Measurements from ENCODE around the gene MTOR.

The MTOR gene

GRCh38 chr1:11289064-11289463 is 26.7 kb upstream of the MTOR start:
- DNase-seq (no peak), ATAC-seq (replicated peaks) (no peak)
- H3K36me3 Mint-ChIP-seq = peaks cover 38 to 55% of the 10 kb centered on the region in 2 donors
- H3K4me1 Mint-ChIP-seq = peaks cover 24 to 27% of the 10 kb centered on the region in 2 donors
- peak overlapping the region; percentile 38 for H3K27ac Mint-ChIP-seq
- H3K27me3 Mint-ChIP-seq = no peaks in the 10 kb centered on the region
- no peaks in the 10 kb centered on the region for H3K9me3 Mint-ChIP-seq
- no peak overlapping the region for H3K4me3 Mint-ChIP-seq

DNA sequence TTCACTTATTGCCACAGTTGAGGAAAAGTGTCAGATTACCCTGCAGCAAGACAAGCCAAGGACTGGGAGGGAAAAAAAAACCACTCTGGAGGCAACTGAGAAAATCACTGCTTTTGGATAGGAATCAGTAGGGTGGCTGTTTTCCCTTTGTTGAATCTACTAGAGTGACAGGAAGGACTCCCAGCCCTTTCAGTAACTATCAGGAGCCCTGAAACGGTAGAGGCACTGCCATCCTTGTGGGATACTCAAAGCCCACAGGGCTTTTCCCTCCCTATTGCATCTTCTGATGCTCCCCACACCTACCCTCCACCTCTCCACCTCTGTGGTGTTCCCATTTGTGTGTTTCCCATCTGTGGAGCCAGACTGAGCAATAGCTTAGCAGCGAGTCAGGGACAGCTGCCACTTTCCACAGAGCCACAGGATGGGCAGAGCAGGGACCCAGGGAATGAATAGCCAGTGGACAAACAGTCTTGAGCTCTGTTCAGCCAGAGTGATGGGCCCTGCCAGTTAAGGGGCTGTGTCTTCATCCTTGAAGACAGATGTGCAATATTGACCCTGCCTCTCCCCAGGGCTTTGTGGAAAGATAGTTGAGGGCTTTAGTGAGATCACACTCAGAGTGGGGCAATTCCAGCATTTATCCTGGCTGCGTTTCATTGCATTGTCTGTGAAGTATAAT is 24.5 kb upstream of the MTOR start:
- DNase-seq (no peak), ATAC-seq (replicated peaks) (no peak)
- H3K4me1 Mint-ChIP-seq = peaks cover 35 to 46% of the 10 kb centered on the region in 2 donors
- no peak overlapping the region for H3K4me3 Mint-ChIP-seq
- peaks cover 44 to 59% of the 10 kb centered on the region in 2 donors for H3K36me3 Mint-ChIP-seq
- H3K27me3 Mint-ChIP-seq = no peaks in the 10 kb centered on the region
- H3K9me3 Mint-ChIP-seq = no peaks in the 10 kb centered on the region
- H3K27ac Mint-ChIP-seq = no peak overlapping the region

GRCh38 chr1:11285883-11286734 is 23.8 kb upstream of the MTOR start:
- Mint-ChIP-seq H3K36me3 (peaks cover 40 to 63% of the 10 kb centered on the region in 2 donors), H3K27me3 (no peaks in the 10 kb centered on the region), H3K4me3 (no peak overlapping the region), H3K9me3 (no peaks in the 10 kb centered on the region), H3K27ac (peak overlapping the region; percentile 59), H3K4me1 (peaks cover 41 to 53% of the 10 kb centered on the region in 2 donors)
- DNase-seq = no peak
- no peak for ATAC-seq (replicated peaks)

GRCh38 chr1:11284784-11285183 is 22.4 kb upstream of the MTOR start:
- Mint-ChIP-seq H3K4me1 (peaks cover 53 to 66% of the 10 kb centered on the region in 2 donors), H3K27me3 (no peaks in the 10 kb centered on the region), H3K4me3 (no peak overlapping the region), H3K36me3 (peaks cover 41 to 68% of the 10 kb centered on the region in 2 donors), H3K27ac (peak overlapping the region; percentile 1), H3K9me3 (peaks cover 0 to 2% of the 10 kb centered on the region in 2 donors)
- DNase-seq (no peak), ATAC-seq (replicated peaks) (no peak)

- H3K36me3 Mint-ChIP-seq = peaks cover 47 to 70% of the 10 kb centered on the region in 2 donors
- peak overlapping the region in 1 of 2 donors; percentile 13 for H3K4me3 Mint-ChIP-seq
- H3K27me3 Mint-ChIP-seq = no peaks in the 10 kb centered on the region
- ATAC-seq (replicated peaks) (no peak), DNase-seq (no peak)
- H3K4me1 Mint-ChIP-seq = peaks cover 51 to 81% of the 10 kb centered on the region in 2 donors
- H3K27ac Mint-ChIP-seq = peak overlapping the region; percentile 79
- peaks cover 0 to 4% of the 10 kb centered on the region in 2 donors for H3K9me3 Mint-ChIP-seq
Measured at GRCh38 chr1:11283151-11283550, 20.8 kb upstream of the MTOR start.

GRCh38 chr1:11281518-11282331 is 19.4 kb upstream of the MTOR start:
- ATAC-seq (replicated peaks) = no peak
- H3K27me3 Mint-ChIP-seq = no peaks in the 10 kb centered on the region
- H3K4me3 Mint-ChIP-seq = peak overlapping the region; percentile 51 to 65
- H3K9me3 Mint-ChIP-seq = peaks cover 0 to 4% of the 10 kb centered on the region in 2 donors
- DNase-seq = no peak
- peak overlapping the region; percentile 94 for H3K27ac Mint-ChIP-seq
- H3K36me3 Mint-ChIP-seq = peaks cover 51 to 68% of the 10 kb centered on the region in 2 donors
- H3K4me1 Mint-ChIP-seq = peaks cover 53 to 92% of the 10 kb centered on the region in 2 donors

DNA sequence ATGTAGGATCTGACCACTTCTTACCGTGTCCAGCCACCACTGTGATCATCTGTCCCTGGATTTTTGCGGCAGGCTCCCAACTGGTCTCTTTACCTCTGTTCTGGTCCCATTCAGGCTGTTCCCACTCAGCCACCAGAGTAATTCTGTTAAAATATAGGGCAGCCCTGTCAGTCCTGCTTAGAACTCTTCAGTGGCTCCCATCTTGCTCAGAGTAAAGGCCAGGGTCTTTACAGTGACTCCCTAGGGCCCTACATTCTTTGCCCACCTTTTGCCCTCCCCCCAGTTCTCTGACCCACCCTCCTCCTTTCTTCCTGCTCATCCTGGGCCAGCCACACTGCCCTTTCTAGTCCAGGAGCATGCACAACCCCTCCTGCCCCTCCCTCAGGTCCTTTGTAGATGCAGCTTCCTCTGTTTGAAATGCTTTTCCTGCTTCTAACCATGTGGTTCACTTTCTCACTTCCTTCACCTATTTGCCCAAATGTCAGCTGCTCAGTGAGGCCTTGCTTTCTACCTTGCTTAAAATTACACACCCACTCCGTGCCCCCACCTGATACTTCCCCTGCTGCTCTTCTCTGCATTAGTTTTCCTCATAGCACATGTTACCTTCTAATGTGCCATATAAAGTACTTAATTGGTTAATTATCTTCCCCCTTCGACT is 18.5 kb upstream of the MTOR start:
- peaks cover 46 to 66% of the 10 kb centered on the region in 2 donors for H3K36me3 Mint-ChIP-seq
- no peaks in the 10 kb centered on the region for H3K27me3 Mint-ChIP-seq
- H3K4me3 Mint-ChIP-seq = peak overlapping the region; percentile 65 to 68
- ATAC-seq (replicated peaks) = peak; percentile 95 to 98
- peak overlapping the region; percentile 94 for H3K27ac Mint-ChIP-seq
- H3K4me1 Mint-ChIP-seq = peaks cover 54 to 91% of the 10 kb centered on the region in 2 donors
- peaks cover 0 to 4% of the 10 kb centered on the region in 2 donors for H3K9me3 Mint-ChIP-seq
- DNase-seq = peak; percentile 27

DNA sequence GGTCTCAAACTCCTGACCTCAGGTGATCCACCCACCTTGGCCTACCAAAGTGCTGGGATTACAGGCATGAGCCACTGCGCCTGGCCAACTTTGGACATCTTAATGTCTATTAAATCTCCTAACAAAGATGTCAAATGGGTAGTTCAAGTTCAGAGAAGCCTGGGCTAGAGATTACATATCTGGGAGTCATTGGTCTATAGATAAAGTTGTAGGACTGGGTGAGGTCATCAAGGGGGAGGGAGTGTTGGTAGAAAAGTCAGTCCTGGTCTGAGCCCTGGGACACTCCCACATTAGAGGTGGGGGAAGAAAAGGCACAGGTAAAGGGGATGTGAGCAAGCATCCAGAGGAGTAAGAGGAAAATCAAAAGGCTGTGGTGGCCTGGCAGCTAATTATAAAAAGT is 17.3 kb upstream of the MTOR start:
- Mint-ChIP-seq H3K4me3 (peak overlapping the region; percentile 11 to 53), H3K4me1 (peaks cover 50 to 92% of the 10 kb centered on the region in 2 donors), H3K36me3 (peaks cover 46 to 68% of the 10 kb centered on the region in 2 donors), H3K27ac (peak overlapping the region; percentile 94), H3K9me3 (peaks cover 0 to 4% of the 10 kb centered on the region in 2 donors), H3K27me3 (no peaks in the 10 kb centered on the region)
- ATAC-seq (replicated peaks) = no peak
- no peak for DNase-seq

- Mint-ChIP-seq H3K4me3 (no peak overlapping the region), H3K27me3 (no peaks in the 10 kb centered on the region), H3K36me3 (peaks cover 46 to 67% of the 10 kb centered on the region in 2 donors), H3K9me3 (peaks cover 0 to 4% of the 10 kb centered on the region in 2 donors), H3K4me1 (peaks cover 48 to 89% of the 10 kb centered on the region in 2 donors), H3K27ac (no peak overlapping the region)
- ATAC-seq (replicated peaks) = no peak
- DNase-seq = no peak
Measured at GRCh38 chr1:11279152-11279551, 16.8 kb upstream of the MTOR start.

GRCh38 chr1:11273595-11274234 is 11.4 kb upstream of the MTOR start:
- DNase-seq = peak; percentile 4
- peaks cover 22 to 23% of the 10 kb centered on the region in 2 donors for H3K36me3 Mint-ChIP-seq

GRCh38 chr1:11272832-11273594 is 10.7 kb upstream of the MTOR start, which contains the start of gene UBIAD1:
Gene UBIAD1 (plus strand): TSS chr1:11273198. CDS start chr1:11273532, 334 bp downstream.
- Mint-ChIP-seq H3K27ac (peak within 1 kb of the TSS; percentile 97), H3K9me3 (no peaks in the 10 kb centered on the region), H3K27me3 (no peaks in the 10 kb centered on the region), H3K4me1 (peaks cover 16 to 29% of the 10 kb centered on the region in 2 donors), H3K4me3 (peak within 1 kb of the TSS; percentile 96), H3K36me3 (peaks cover 17% of the 10 kb centered on the region in 2 donors)
- ATAC-seq (replicated peaks) (peak; percentile 90 to 92), DNase-seq (peak; percentile 77)

More at GRCh38 chr1:11273595-11274234, 11.4 kb upstream of the MTOR start:
- H3K9me3 Mint-ChIP-seq = no peaks in the 10 kb centered on the region
- peak; percentile 67 to 71 for ATAC-seq (replicated peaks)
- H3K4me3 Mint-ChIP-seq = peak overlapping the region; percentile 96
- peak overlapping the region; percentile 97 for H3K27ac Mint-ChIP-seq
- peaks cover 16 to 35% of the 10 kb centered on the region in 2 donors for H3K4me1 Mint-ChIP-seq
- H3K27me3 Mint-ChIP-seq = no peaks in the 10 kb centered on the region

DNA sequence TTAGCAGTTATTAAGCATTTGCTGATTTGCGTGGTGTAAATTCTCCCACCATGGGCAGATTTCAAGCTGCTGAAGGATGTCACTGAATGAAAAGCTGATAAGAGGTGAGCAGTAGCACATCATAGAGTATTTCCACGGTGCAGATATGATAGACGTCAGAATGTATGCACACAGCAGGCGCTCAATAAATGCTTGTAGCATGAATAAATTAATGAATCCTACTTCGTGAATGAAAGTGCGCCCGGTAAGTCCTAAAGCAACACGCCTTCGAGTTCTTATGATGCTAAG is 10.1 kb upstream of the MTOR start:
- DNase-seq = no peak
- Mint-ChIP-seq H3K4me3 (peak overlapping the region; percentile 41 to 50), H3K36me3 (peaks cover 14 to 15% of the 10 kb centered on the region in 2 donors), H3K27ac (no peak overlapping the region), H3K4me1 (peaks cover 13 to 24% of the 10 kb centered on the region in 2 donors), H3K9me3 (no peaks in the 10 kb centered on the region), H3K27me3 (no peaks in the 10 kb centered on the region)
- peak; percentile 14 to 19 for ATAC-seq (replicated peaks)
